Keratinocyte (primary cell): ENCODE data around the gene FHIT. TPM values are rescaled to one million over a fixed set of nuclear protein-coding genes. Genes with fewer than 3 reads are reported as not detected.

Source experiments
- DNase-seq: peaks from one replicate; pipeline ENCODE4 v3.0.0-alpha.2; 2011; ENCODE audit warnings: low read depth, missing footprints, low spot score
- FAIRE-seq: peaks from 2 replicates; lab custom pipeline; 2011; peaks lifted over from hg19 to GRCh38; lab: Jason Lieb, UNC
- H2AFZ ChIP-seq: 2 replicates; pipeline ENCODE4 v1.6.0; 2012; ENCODE audit warnings: low read length, control low read depth, inconsistent platforms; ENCODE audit not compliant: control insufficient read depth
- H3K27ac ChIP-seq: 2 replicates; pipeline ENCODE4 v1.5.1; 2011; ENCODE audit warnings: low read length; ENCODE audit not compliant: control insufficient read depth, insufficient read depth
- H3K27me3 ChIP-seq: 3 replicates; pipeline ENCODE4 v1.6.0; 2011; ENCODE audit warnings: low read length; ENCODE audit not compliant: control insufficient read depth, insufficient read depth; ENCODE audit errors: extremely low read depth
- H3K36me3 ChIP-seq, 2 experiments: 2 replicates in 1 of 2; 3 replicates in 1 of 2; pipeline ENCODE4 v1.5.1; 2011; ENCODE audit warnings: low read length in 2 of 2, mild to moderate bottlenecking in 1 of 2; ENCODE audit not compliant: control insufficient read depth in 2 of 2, insufficient read depth in 2 of 2; ENCODE audit errors: extremely low read depth in 1 of 2
- H3K4me1 ChIP-seq: 3 replicates; pipeline ENCODE4 v1.5.1; 2011; ENCODE audit warnings: low read length; ENCODE audit not compliant: control insufficient read depth, insufficient read depth; ENCODE audit errors: extremely low read depth
- H3K4me2 ChIP-seq: 3 replicates; pipeline ENCODE4 v1.6.0; 2011; ENCODE audit warnings: low read depth, low read length; ENCODE audit not compliant: control insufficient read depth, insufficient read depth; ENCODE audit errors: extremely low read depth
- H3K4me3 ChIP-seq, 3 experiments: fragments of 200-600 bp in 1 of 3; sonication (generic) in 1 of 3; 2 replicates in 2 of 3; 3 replicates in 1 of 3; pipeline ENCODE4 v1.5.1; 2011 to 2016; ENCODE audit warnings: low read length in 3 of 3, mild to moderate bottlenecking in 3 of 3, control low read depth in 2 of 3, inconsistent platforms in 1 of 3, low read depth in 1 of 3, mixed read lengths in 1 of 3, mixed run types in 1 of 3, moderate library complexity in 1 of 3; ENCODE audit not compliant: control insufficient read depth in 2 of 3, insufficient read depth in 2 of 3; ENCODE audit errors: extremely low read depth in 1 of 3
- H3K79me2 ChIP-seq: 2 replicates; pipeline ENCODE4 v1.6.0; 2012; ENCODE audit warnings: low read length; ENCODE audit not compliant: control insufficient read depth, insufficient read depth
- H3K9ac ChIP-seq: 3 replicates; pipeline ENCODE4 v1.6.0; 2011; ENCODE audit warnings: low read length; ENCODE audit not compliant: control insufficient read depth, insufficient read depth; ENCODE audit errors: extremely low read depth
- H3K9me1 ChIP-seq: 3 replicates; pipeline ENCODE4 v1.6.0; 2011; ENCODE audit warnings: low read length; ENCODE audit not compliant: control insufficient read depth, insufficient read depth; ENCODE audit errors: extremely low read depth
- H3K9me3 ChIP-seq: 2 replicates; pipeline ENCODE4 v1.5.1; 2012; ENCODE audit warnings: low read depth, low read length; ENCODE audit not compliant: control insufficient read depth
- H4K20me1 ChIP-seq: 3 replicates; pipeline ENCODE4 v1.6.0; 2011; ENCODE audit warnings: low read length; ENCODE audit not compliant: control insufficient read depth, insufficient read depth; ENCODE audit errors: extremely low read depth
- EZH2 ChIP-seq: IDR thresholded peaks from one replicate; pipeline ENCODE4 v1.6.1; 2012; ENCODE audit warnings: inconsistent platforms, mild to moderate bottlenecking, low read length, moderate library complexity
- dilution Hi-C: fragments of 300-500 bp; cut with MboI; formaldehyde crosslinking; loops from one replicate; pipeline ENCODE4 v1.7.0; 2020; ENCODE audit warnings: low sequenced_read_pairs; ENCODE audit not compliant: extremely low pct_ligation_motif_present
- polyA plus RNA-seq, 5 experiments: library from polyadenylated mRNA; depleted of rRNA in 3 of 5; stranded (reverse) in 3 of 5; stranded (forward) in 1 of 5; unstranded in 1 of 5; fragments of >200 nt; gene quantifications; 1 replicate in 1 of 5; 2 replicates in 3 of 5; 3 replicates in 1 of 5; pipeline versions ENCODE4 v1.2.1 to v1.2.3, GENCODE V29; 2011 to 2012; ENCODE audit warnings: missing spikeins in 2 of 5, low read depth in 1 of 5, low replicate concordance in 1 of 5
- TF ChIP-seq, protein P1 (sequence below), 3 experiments: IDR thresholded peaks in 1 of 3; conservative IDR thresholded peaks in 1 of 3; optimal IDR thresholded peaks in 1 of 3; 2 replicates in 2 of 3; 3 replicates in 1 of 3; pipeline versions ENCODE3 to v1.5.1; 2011; ENCODE audit warnings: low read length in 3 of 3, mild to moderate bottlenecking in 3 of 3, moderate library complexity in 2 of 3, control low read depth in 1 of 3, inconsistent platforms in 1 of 3; ENCODE audit not compliant: insufficient read depth in 2 of 3; ENCODE audit errors: extremely low read depth in 1 of 3

Gene FHIT
- polyA plus RNA-seq, 1 donor (not counting 4 experiments of a cell fraction or from before 2014, with no cell fraction given): 2.2 TPM

- Histone ChIP-seq H3K27me3 (no peaks in the 10 kb centered on the region), H2AFZ (no peak overlapping the region), H3K9ac (no peak overlapping the region), H3K4me3 (no peak overlapping the region), H3K4me1 (peaks cover 10% of the 10 kb centered on the region), H4K20me1 (no peaks in the 10 kb centered on the region), H3K9me3 (no peaks in the 10 kb centered on the region), H3K9me1 (no peaks in the 10 kb centered on the region), H3K4me2 (no peak overlapping the region), H3K27ac (no peak overlapping the region), H3K36me3 (no peaks in the 10 kb centered on the region), H3K79me2 (no peaks in the 10 kb centered on the region)
- dilution Hi-C loops: no loop called here
- TF ChIP-seq, protein P1, sequence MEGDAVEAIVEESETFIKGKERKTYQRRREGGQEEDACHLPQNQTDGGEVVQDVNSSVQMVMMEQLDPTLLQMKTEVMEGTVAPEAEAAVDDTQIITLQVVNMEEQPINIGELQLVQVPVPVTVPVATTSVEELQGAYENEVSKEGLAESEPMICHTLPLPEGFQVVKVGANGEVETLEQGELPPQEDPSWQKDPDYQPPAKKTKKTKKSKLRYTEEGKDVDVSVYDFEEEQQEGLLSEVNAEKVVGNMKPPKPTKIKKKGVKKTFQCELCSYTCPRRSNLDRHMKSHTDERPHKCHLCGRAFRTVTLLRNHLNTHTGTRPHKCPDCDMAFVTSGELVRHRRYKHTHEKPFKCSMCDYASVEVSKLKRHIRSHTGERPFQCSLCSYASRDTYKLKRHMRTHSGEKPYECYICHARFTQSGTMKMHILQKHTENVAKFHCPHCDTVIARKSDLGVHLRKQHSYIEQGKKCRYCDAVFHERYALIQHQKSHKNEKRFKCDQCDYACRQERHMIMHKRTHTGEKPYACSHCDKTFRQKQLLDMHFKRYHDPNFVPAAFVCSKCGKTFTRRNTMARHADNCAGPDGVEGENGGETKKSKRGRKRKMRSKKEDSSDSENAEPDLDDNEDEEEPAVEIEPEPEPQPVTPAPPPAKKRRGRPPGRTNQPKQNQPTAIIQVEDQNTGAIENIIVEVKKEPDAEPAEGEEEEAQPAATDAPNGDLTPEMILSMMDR (optimal IDR thresholded peaks at IDR 0.05 in 1 of 3, IDR thresholded peaks at IDR 0.05 in 1 of 3, conservative IDR thresholded peaks at IDR 0.05 in 1 of 3; ENCODE audit: extremely low read depth in 1 of 3, insufficient read depth in 2 of 3, low read length in 3 of 3): no peak
- no peak for FAIRE-seq
- no peak for DNase-seq
These were observed 293.7 kb downstream of the FHIT start for GRCh38 chr3:60957541-60957940.

DNA sequence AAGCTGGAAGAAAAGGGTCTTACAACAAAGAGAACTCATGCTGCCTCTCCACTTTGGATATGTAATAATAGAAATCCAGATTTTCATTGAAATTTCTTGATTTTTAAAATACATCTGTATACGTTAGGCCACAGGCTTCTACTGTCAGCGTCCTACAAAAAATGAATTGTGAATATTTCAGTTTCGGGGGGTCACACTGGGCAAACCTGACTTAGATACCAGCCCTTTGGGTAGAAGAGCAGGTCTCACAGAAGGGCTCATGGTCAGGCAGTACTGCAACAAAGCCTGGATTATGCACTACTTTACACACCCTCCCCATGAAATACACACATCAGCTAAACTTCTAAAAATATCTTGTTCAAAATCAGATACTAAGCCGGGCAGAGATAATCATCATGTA lies 294.5 kb downstream of the FHIT start:
- no peaks in the 10 kb centered on the region for H3K9me3 ChIP-seq
- H4K20me1 ChIP-seq: no peaks in the 10 kb centered on the region
- dilution Hi-C loops: no loop called here
- FAIRE-seq (no peak), DNase-seq (no peak)
- no peaks in the 10 kb centered on the region for H3K9me1 ChIP-seq
- no peak overlapping the region for H3K4me2 ChIP-seq
- H3K27ac ChIP-seq: no peak overlapping the region
- no peak overlapping the region for H3K9ac ChIP-seq
- H3K36me3 ChIP-seq: no peaks in the 10 kb centered on the region
- TF ChIP-seq, protein P1 (optimal IDR thresholded peaks at IDR 0.05 in 1 of 3, IDR thresholded peaks at IDR 0.05 in 1 of 3, conservative IDR thresholded peaks at IDR 0.05 in 1 of 3; ENCODE audit: extremely low read depth in 1 of 3, insufficient read depth in 2 of 3, low read length in 3 of 3): no peak
- no peak for TF ChIP-seq EZH2
- no peak overlapping the region for H3K4me3 ChIP-seq
- peaks cover 10% of the 10 kb centered on the region for H3K4me1 ChIP-seq
- no peak overlapping the region for H2AFZ ChIP-seq
- H3K79me2 ChIP-seq: no peaks in the 10 kb centered on the region
- H3K27me3 ChIP-seq: no peaks in the 10 kb centered on the region
